HL-60 (cell line): ENCODE results near the gene ACR.

Experiments used
- DNase-seq, 2 experiments: peaks; one replicate each; pipeline ENCODE4 v3.0.0-alpha.2; 2010 to 2020; ENCODE audit warnings: low read depth in 1 of 2, low spot score in 1 of 2
- H3K27ac ChIP-seq: fragments of 250-450 bp; sonication (Bioruptor Pico); replicated peaks from 2 replicates; pipeline ENCODE4 v1.5.1; 2020; ENCODE audit warnings: mild to moderate bottlenecking, moderate library complexity
- H3K27me3 ChIP-seq: fragments of 250-450 bp; sonication (Bioruptor Pico); 2 replicates; pipeline ENCODE4 v1.5.1; 2021; ENCODE audit warnings: mild to moderate bottlenecking, moderate library complexity; ENCODE audit not compliant: insufficient read depth, poor library complexity, severe bottlenecking
- H3K4me3 ChIP-seq: replicated peaks from 2 replicates; pipeline ENCODE4 v1.5.1; 2011; ENCODE audit warnings: mild to moderate bottlenecking, control low read depth, low read length; ENCODE audit not compliant: insufficient read depth
- GABPA ChIP-seq: IDR thresholded peaks from 2 replicates; pipeline ENCODE4 v1.6.1; 2012; ENCODE audit warnings: low read depth
- POLR2AphosphoS5 ChIP-seq: IDR thresholded peaks from 2 replicates; pipeline ENCODE4 v1.6.1; 2012; ENCODE audit warnings: low read depth
- SPI1 ChIP-seq: IDR thresholded peaks from 2 replicates; pipeline ENCODE4 v1.6.1; 2012; ENCODE audit warnings: low read depth, mild to moderate bottlenecking, borderline replicate concordance
- TF ChIP-seq, protein P1 (sequence below): IDR thresholded peaks from one replicate; pipeline ENCODE4 v1.5.1; 2011; ENCODE audit warnings: low read length, control low read depth, inconsistent platforms; ENCODE audit not compliant: insufficient read depth
- TF ChIP-seq, protein P2 (sequence below): IDR thresholded peaks from 2 replicates; pipeline ENCODE4 v1.6.1; 2012; ENCODE audit warnings: low read depth; ENCODE audit not compliant: insufficient replicate concordance

The ACR gene

GRCh38 chr22:50727678-50728522, 10.1 kb upstream of the ACR start:
- H3K27me3 ChIP-seq = no peaks in the 10 kb centered on the region
- DNase-seq = no peak
- no peak overlapping the region for H3K27ac ChIP-seq
- TF ChIP-seq GABPA (no peak), POLR2AphosphoS5 (no peak), SPI1 (no peak)
- TF ChIP-seq, protein P1, sequence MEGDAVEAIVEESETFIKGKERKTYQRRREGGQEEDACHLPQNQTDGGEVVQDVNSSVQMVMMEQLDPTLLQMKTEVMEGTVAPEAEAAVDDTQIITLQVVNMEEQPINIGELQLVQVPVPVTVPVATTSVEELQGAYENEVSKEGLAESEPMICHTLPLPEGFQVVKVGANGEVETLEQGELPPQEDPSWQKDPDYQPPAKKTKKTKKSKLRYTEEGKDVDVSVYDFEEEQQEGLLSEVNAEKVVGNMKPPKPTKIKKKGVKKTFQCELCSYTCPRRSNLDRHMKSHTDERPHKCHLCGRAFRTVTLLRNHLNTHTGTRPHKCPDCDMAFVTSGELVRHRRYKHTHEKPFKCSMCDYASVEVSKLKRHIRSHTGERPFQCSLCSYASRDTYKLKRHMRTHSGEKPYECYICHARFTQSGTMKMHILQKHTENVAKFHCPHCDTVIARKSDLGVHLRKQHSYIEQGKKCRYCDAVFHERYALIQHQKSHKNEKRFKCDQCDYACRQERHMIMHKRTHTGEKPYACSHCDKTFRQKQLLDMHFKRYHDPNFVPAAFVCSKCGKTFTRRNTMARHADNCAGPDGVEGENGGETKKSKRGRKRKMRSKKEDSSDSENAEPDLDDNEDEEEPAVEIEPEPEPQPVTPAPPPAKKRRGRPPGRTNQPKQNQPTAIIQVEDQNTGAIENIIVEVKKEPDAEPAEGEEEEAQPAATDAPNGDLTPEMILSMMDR = no peak
- TF ChIP-seq, protein P2, sequence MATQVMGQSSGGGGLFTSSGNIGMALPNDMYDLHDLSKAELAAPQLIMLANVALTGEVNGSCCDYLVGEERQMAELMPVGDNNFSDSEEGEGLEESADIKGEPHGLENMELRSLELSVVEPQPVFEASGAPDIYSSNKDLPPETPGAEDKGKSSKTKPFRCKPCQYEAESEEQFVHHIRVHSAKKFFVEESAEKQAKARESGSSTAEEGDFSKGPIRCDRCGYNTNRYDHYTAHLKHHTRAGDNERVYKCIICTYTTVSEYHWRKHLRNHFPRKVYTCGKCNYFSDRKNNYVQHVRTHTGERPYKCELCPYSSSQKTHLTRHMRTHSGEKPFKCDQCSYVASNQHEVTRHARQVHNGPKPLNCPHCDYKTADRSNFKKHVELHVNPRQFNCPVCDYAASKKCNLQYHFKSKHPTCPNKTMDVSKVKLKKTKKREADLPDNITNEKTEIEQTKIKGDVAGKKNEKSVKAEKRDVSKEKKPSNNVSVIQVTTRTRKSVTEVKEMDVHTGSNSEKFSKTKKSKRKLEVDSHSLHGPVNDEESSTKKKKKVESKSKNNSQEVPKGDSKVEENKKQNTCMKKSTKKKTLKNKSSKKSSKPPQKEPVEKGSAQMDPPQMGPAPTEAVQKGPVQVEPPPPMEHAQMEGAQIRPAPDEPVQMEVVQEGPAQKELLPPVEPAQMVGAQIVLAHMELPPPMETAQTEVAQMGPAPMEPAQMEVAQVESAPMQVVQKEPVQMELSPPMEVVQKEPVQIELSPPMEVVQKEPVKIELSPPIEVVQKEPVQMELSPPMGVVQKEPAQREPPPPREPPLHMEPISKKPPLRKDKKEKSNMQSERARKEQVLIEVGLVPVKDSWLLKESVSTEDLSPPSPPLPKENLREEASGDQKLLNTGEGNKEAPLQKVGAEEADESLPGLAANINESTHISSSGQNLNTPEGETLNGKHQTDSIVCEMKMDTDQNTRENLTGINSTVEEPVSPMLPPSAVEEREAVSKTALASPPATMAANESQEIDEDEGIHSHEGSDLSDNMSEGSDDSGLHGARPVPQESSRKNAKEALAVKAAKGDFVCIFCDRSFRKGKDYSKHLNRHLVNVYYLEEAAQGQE = no peak
- no peak overlapping the region for H3K4me3 ChIP-seq

GRCh38 chr22:50728523-50728931, 9.5 kb upstream of the ACR start:
- no peak for DNase-seq
- TF ChIP-seq, protein P1 = no peak
- TF ChIP-seq GABPA = no peak
- TF ChIP-seq, protein P2 = no peak
- TF ChIP-seq POLR2AphosphoS5 = no peak
- TF ChIP-seq SPI1 = no peak

DNA sequence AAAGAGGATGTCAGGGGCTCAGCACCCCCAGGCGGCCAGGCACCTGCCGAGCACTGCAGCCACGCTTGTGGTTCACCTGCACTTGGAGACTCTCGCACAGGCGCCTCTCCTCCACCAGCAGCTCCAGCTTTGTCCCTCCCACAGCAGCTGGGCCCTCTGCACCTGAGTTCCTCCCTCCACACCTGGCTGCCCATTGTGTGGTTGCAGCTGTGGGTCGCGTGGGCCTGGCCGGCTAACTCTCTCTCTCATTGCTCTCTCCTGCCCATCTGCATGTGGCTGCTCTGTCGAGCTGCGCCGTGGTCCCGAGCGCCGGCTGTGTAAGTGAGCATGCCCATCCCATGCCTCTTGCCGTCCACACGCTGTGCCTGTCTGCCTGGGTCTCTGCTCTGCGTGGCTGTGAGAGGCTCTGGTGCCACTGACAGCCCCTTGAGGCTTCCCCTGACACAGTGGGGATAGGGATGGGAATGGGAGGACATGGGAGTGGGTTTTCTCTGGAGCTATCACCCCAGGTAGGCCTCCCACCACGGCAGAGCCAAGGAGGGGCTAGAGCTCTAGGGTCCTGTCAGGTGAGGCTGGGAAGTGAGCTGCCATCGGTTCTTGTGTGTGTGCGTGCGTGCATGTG, 8.5 kb upstream of the ACR start:
- TF ChIP-seq, protein P2 = no peak
- TF ChIP-seq SPI1 (no peak), GABPA (no peak), POLR2AphosphoS5 (no peak)
- TF ChIP-seq, protein P1 = no peak
- no peak for DNase-seq
- H3K4me3 ChIP-seq = no peak overlapping the region
- H3K27me3 ChIP-seq = no peaks in the 10 kb centered on the region
- H3K27ac ChIP-seq = no peak overlapping the region

More at GRCh38 chr22:50728523-50728931, 9.5 kb upstream of the ACR start:
- Histone ChIP-seq H3K4me3 (no peak overlapping the region), H3K27ac (no peak overlapping the region), H3K27me3 (no peaks in the 10 kb centered on the region)
